MM.1S (cell line): ENCODE data around the gene DENND1A.

Experiments used
- DNase-seq: peaks from one replicate; pipeline ENCODE4 v3.0.0-alpha.2; 2015
- H2AFZ ChIP-seq: fragments of 300-600 bp; sonication (generic); 2 replicates; pipeline ENCODE4 v1.6.0; 2016; ENCODE audit warnings: antibody characterized with exemption, low read length
- H3F3A ChIP-seq: fragments of 300-600 bp; sonication (generic); 2 replicates; pipeline ENCODE4 v1.6.1; 2016; ENCODE audit warnings: mild to moderate bottlenecking, antibody characterized with exemption, low read length, moderate library complexity, mixed read lengths; ENCODE audit not compliant: insufficient read depth
- H3K27ac ChIP-seq: fragments of 300-600 bp; sonication (generic); 2 replicates; pipeline ENCODE4 v1.5.1; 2016; ENCODE audit warnings: mild to moderate bottlenecking, low read length
- H3K27me3 ChIP-seq: fragments of 300-600 bp; sonication (generic); replicated peaks from 2 replicates; pipeline ENCODE4 v1.6.0; 2016; ENCODE audit warnings: low read length; ENCODE audit not compliant: insufficient read depth
- H3K36me3 ChIP-seq: fragments of 300-600 bp; sonication (generic); replicated peaks from 2 replicates; pipeline ENCODE4 v1.6.1; 2016; ENCODE audit warnings: mild to moderate bottlenecking, low read length, mixed read lengths; ENCODE audit not compliant: insufficient read depth
- H3K4me1 ChIP-seq: fragments of 300-600 bp; sonication (generic); 2 replicates; pipeline ENCODE4 v1.6.1; 2016; ENCODE audit warnings: low read length, mixed read lengths
- H3K4me2 ChIP-seq: fragments of 300-600 bp; sonication (generic); 2 replicates; pipeline ENCODE4 v1.6.0; 2016; ENCODE audit warnings: low read depth, low read length
- H3K4me3 ChIP-seq: fragments of 300-600 bp; sonication (generic); 2 replicates; pipeline ENCODE4 v1.5.1; 2016; ENCODE audit warnings: low read length, mixed read lengths
- H3K79me2 ChIP-seq: fragments of 300-600 bp; sonication (generic); 2 replicates; pipeline ENCODE4 v1.6.1; 2016; ENCODE audit warnings: mixed run types, low read length, mixed read lengths
- H3K9ac ChIP-seq: fragments of 300-600 bp; sonication (generic); 2 replicates; pipeline ENCODE4 v1.6.1; 2016; ENCODE audit warnings: low read length, mixed read lengths
- H3K9me2 ChIP-seq: fragments of 300-600 bp; sonication (generic); replicated peaks from 2 replicates; pipeline ENCODE4 v1.6.1; 2016; ENCODE audit warnings: mild to moderate bottlenecking, low read length, mixed read lengths; ENCODE audit not compliant: insufficient read depth
- H3K9me3 ChIP-seq: fragments of 300-600 bp; sonication (generic); replicated peaks from 2 replicates; pipeline ENCODE4 v1.6.1; 2016; ENCODE audit warnings: mild to moderate bottlenecking, low read length, mixed read lengths; ENCODE audit not compliant: insufficient read depth
- H4K20me1 ChIP-seq: fragments of 300-600 bp; sonication (generic); 2 replicates; pipeline ENCODE4 v1.6.1; 2016; ENCODE audit warnings: mild to moderate bottlenecking, low read length, moderate library complexity, mixed read lengths; ENCODE audit not compliant: insufficient read depth
- CTCF ChIP-seq: fragments of 300-600 bp; sonication (generic); IDR thresholded peaks from 2 replicates; pipeline ENCODE4 v1.5.1; 2016; ENCODE audit warnings: antibody characterized with exemption, low read length, mixed read lengths
- EZH2 ChIP-seq: fragments of 300-600 bp; sonication (generic); optimal IDR thresholded peaks from 2 replicates; pipeline ENCODE3; 2017; ENCODE audit warnings: low read depth, mild to moderate bottlenecking, antibody characterized with exemption, low read length, mixed read lengths
- EZH2phosphoT487 ChIP-seq: fragments of 300-600 bp; sonication (generic); IDR thresholded peaks from 2 replicates; pipeline ENCODE4 v1.6.1; 2018; ENCODE audit warnings: antibody characterized with exemption, low read length

Gene DENND1A

GRCh38 chr9:123371805-123372590 lies 557.9 kb downstream of the DENND1A start:
- Histone ChIP-seq H4K20me1 (no peaks in the 10 kb centered on the region), H3K4me2 (no peak overlapping the region), H3K36me3 (no peaks in the 10 kb centered on the region), H2AFZ (no peak overlapping the region), H3K9me3 (no peaks in the 10 kb centered on the region), H3K9ac (no peak overlapping the region), H3K27ac (no peak overlapping the region), H3K9me2 (no peaks in the 10 kb centered on the region), H3K4me1 (no peaks in the 10 kb centered on the region), H3K27me3 (peaks cover 78% of the 10 kb centered on the region), H3K4me3 (no peak overlapping the region), H3F3A (no peaks in the 10 kb centered on the region), H3K79me2 (no peaks in the 10 kb centered on the region)
- no peak for TF ChIP-seq CTCF
- no peak for TF ChIP-seq EZH2phosphoT487
- no peak for TF ChIP-seq EZH2
- no peak for DNase-seq

- Histone ChIP-seq H3K4me2 (no peak overlapping the region), H3K27ac (no peak overlapping the region), H3K9me2 (no peaks in the 10 kb centered on the region), H3K79me2 (no peaks in the 10 kb centered on the region), H3K9ac (no peak overlapping the region), H3F3A (no peaks in the 10 kb centered on the region), H3K36me3 (no peaks in the 10 kb centered on the region), H3K9me3 (no peaks in the 10 kb centered on the region), H3K27me3 (peaks cover 76% of the 10 kb centered on the region), H3K4me1 (no peaks in the 10 kb centered on the region), H2AFZ (no peak overlapping the region), H3K4me3 (no peak overlapping the region), H4K20me1 (no peaks in the 10 kb centered on the region)
- no peak for TF ChIP-seq CTCF
- TF ChIP-seq EZH2phosphoT487 = no peak
- TF ChIP-seq EZH2 = no peak
- no peak for DNase-seq
Observed at GRCh38 chr9:123371228-123371584, 558.7 kb downstream of the DENND1A start.

GRCh38 chr9:123370526-123371227 lies 559.2 kb downstream of the DENND1A start:
- no peaks in the 10 kb centered on the region for H3K79me2 ChIP-seq
- H3K27me3 ChIP-seq = peaks cover 71% of the 10 kb centered on the region
- no peaks in the 10 kb centered on the region for H3K9me3 ChIP-seq

More at GRCh38 chr9:123370526-123371227, 559.2 kb downstream of the DENND1A start:
- no peaks in the 10 kb centered on the region for H3K4me1 ChIP-seq
- H3K36me3 ChIP-seq = no peaks in the 10 kb centered on the region
- no peaks in the 10 kb centered on the region for H3K9me2 ChIP-seq
- no peak for DNase-seq
- H3F3A ChIP-seq = no peaks in the 10 kb centered on the region
- H3K4me3 ChIP-seq = no peak overlapping the region
- TF ChIP-seq EZH2 (no peak), CTCF (no peak), EZH2phosphoT487 (no peak)
- no peak overlapping the region for H3K27ac ChIP-seq
- no peak overlapping the region for H2AFZ ChIP-seq
- no peak overlapping the region for H3K4me2 ChIP-seq
- H3K9ac ChIP-seq = no peak overlapping the region
- H4K20me1 ChIP-seq = no peaks in the 10 kb centered on the region
